NCI-H510A (cell line): Measurements from ENCODE around the gene ABO.
"Not testable (repeated sequence)": the region's sequence is repeated elsewhere in the genome, so short reads cannot be mapped to it uniquely, and the experiment has no call there.

Source experiments
- DNase-seq: peaks from one replicate; lab custom pipeline; 2025; lab: John Stamatoyannopoulos, UW

ABO gene

GRCh38 chr9:133263557-133263956 lies 11.4 kb downstream of the ABO start:
- no peak for DNase-seq

GRCh38 chr9:133262226-133262625 lies 12.8 kb downstream of the ABO start:
- DNase-seq: no peak

- no peak for DNase-seq
Observed at GRCh38 chr9:133261753-133262120, 13.3 kb downstream of the ABO start.

- DNase-seq: no peak
Observed at GRCh38 chr9:133261103-133261752, 13.8 kb downstream of the ABO start.

- DNase-seq: no peak
Observed at GRCh38 chr9:133260334-133261102, 14.5 kb downstream of the ABO start.

GRCh38 chr9:133258061-133259015 lies 16.7 kb downstream of the ABO start:
- DNase-seq: no peak

GRCh38 chr9:133257465-133257956 lies 17.5 kb downstream of the ABO start:
- DNase-seq: no peak

GRCh38 chr9:133256686-133257091 lies 18.3 kb downstream of the ABO start:
- DNase-seq: no peak

- DNase-seq: no peak
Observed at GRCh38 chr9:133256136-133256461, 18.9 kb downstream of the ABO start.

GRCh38 chr9:133255371-133256135 lies 19.4 kb downstream of the ABO start:
- no peak for DNase-seq

GRCh38 chr9:133254471-133254870 lies 20.5 kb downstream of the ABO start:
- no peak for DNase-seq

- no peak for DNase-seq
Observed at GRCh38 chr9:133253268-133253667, 21.7 kb downstream of the ABO start.

GRCh38 chr9:133252301-133253020 lies 22.5 kb downstream of the ABO start:
- peak; percentile 10 for DNase-seq

GRCh38 chr9:133251773-133252172 lies 23.2 kb downstream of the ABO start:
- DNase-seq: no peak

- not testable (repeated sequence) for DNase-seq
Observed at GRCh38 chr9:133251221-133251620, 23.8 kb downstream of the ABO start.

- peak; percentile 64 for DNase-seq
Observed at GRCh38 chr9:133250741-133251170, 24.2 kb downstream of the ABO start.

GRCh38 chr9:133249337-133249736 lies 25.7 kb downstream of the ABO start:
- no peak for DNase-seq

GRCh38 chr9:133248726-133249295 lies 26.2 kb downstream of the ABO start:
- no peak for DNase-seq

- no peak for DNase-seq
Observed at GRCh38 chr9:133247632-133248031, 27.4 kb downstream of the ABO start.

- DNase-seq: no peak
Observed at GRCh38 chr9:133246991-133247390, 28.0 kb downstream of the ABO start.

- DNase-seq: no peak
Observed at GRCh38 chr9:133246562-133246961, 28.4 kb downstream of the ABO start.
